ENCODE results near the gene RNF186.
"Not testable (repeated sequence)": the region's sequence is repeated elsewhere in the genome, so short reads cannot be mapped to it uniquely, and the experiment has no call there.

The RNF186 gene

DNA sequence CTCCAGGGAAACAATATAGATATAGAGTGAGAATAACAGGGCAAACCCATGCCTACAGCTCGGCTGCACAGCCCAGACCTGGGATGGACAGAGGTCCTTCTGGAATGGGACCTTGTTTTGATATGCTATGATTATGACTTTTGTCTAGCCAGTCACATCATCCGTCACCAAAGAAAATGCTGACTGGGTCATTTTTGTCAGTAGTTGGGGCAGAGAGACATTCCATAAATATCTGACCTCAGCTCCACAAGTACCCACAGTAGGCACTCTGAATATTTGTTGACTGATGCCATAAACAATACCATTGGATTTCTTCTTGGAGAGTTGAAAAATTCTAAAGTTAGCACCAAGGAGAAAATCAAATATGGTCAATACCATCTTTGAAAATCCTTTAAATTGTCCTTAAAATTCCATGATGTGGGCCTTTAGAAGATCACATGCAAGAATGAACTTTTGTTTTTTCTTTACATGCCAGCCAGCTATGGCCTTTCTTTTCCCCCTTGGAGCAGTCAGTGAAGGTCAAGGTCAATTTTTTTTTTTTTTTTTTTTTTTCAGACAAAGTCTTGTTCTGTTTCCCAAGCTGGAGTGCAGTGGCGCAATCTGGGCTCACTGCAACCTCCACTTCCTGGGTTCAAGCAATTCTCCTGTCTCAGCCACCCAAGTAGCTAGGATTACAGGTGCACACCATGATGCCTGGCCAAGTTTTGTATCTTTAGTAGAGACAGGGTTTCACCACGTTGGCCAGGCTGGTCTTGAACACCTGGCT is 22.7 kb downstream of the RNF186 start:
- DNase-seq = no peak

DNA sequence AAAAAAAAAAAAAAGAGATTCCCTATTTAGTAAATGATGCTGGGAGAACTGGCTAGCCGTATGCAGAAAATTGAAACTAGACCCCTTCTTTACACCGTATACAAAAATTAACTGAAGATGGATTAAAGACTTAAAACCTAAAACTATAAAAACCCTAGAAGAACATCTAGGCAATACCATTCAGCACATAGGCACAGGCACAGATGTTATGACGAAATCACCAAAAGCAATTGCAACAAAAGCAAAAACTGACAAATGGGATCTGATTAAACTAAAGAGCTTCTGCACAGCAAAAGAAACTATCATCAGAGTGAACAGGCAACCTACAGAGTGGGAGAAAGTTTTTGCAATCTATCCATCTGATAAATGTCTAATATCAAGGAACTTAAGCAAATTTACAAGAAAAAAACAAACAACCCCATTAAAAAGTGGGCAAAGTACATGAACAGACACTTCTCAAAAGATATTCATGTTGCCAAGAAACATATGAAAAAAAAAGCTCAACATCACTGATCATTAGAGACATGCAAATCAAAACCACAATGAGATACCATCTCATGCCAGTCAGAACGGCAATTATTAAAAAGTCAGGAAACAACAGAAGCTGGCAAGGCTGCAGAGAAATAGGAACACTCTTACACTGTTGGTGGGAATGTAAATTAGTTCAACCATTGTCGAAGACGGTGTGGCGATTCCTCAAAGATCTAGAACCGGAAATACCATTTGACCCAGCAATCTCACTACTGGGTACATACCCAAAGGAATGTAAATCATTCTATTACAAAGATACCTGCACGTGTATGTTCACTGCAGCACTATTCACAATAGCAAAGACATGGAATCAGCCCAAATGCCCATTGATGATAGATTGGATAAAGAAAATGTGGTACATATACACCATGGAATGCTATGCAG is 24.8 kb downstream of the RNF186 start:
- not testable (repeated sequence) for DNase-seq

DNA sequence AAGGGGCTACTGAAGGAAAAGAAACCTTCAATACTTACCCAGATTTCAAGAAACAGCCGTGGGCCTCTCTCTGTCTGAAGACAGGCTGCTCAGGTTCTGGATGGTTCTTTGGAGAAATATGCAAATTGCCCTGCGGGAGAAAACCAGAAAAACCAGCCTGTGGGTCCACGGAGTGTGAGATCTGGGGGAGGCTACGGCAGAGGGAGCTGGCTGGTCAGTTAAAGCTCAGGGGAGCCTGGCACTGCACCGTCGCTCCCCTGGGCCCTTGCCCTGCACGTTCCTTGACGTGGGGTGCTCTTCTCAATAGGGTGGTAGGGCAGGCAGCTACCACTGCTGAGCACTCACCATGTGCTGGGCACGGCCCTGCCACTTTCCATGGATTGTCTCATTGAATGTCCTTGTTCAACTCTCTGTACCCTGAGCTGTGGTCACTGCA is 28.1 kb downstream of the RNF186 start:
- no peak for DNase-seq

DNA sequence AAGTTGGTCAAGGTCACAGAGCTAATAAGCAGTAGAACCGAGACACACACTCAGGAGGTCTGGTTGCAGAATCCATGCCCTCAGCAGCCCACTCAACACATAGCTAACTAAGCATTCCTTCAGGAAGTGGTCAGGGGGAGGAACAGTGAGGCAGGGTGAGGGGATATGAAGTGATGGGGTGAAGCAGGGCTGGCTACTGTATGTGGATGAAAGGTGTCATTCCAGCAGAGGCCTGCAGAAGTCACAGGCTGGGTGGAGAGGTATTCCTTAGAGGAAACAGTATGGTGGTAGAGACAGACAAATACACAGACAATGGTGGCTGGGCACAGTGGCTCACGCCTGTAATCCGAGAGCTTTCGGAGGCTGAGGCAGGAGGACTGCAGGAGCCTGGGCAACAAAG is 29.4 kb downstream of the RNF186 start:
- no peak for DNase-seq

DNA sequence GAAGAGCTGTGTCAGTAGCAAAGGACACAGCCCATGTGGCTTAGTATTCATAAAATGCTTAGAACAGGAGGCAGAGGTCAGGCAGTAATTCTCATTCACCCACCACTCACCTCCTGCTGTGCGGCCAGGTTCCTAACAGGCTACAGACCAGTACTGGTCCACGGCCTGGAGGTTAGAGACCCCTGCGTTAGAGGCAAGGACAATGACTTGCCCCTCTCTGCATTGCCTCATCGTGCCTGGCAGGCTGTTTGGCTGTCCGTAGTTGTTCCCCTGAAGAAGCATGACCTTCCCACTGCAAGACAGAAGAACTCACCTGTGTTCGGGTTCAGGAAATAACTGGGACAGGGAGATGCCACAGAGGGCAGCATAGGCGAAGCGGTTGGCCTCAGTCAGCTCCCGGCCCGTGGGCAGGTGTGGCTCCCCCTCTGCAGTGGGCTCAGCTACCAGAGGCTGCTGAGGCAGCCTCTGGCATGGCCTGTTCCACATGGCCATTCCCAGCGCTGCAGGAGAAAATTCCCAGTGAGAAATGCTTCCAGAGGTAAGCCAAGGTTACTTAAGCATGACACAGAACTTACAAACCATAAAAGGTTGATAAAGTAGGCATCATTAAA is 34.7 kb downstream of the RNF186 start:
- no peak for DNase-seq

DNA sequence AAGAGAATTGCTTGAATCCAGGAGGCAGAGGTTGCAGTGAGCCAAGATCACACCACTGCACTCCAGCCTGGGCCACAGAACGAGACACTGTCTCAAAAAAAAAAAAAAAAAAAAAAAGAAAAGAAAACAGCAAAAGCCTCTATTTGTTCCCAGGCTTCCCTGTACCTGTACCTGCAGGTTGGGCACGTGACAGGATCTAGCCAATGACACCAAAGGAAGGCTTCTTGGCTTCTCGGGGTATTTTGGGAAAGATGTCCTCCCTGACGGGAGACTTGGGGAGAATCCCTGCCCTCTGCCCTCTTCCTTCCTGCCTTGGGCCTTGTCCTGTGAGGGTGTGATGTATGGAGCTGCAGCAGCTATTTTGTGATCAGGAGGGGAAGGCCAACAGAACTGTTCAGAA is 38.1 kb downstream of the RNF186 start:
- DNase-seq = no peak

DNA sequence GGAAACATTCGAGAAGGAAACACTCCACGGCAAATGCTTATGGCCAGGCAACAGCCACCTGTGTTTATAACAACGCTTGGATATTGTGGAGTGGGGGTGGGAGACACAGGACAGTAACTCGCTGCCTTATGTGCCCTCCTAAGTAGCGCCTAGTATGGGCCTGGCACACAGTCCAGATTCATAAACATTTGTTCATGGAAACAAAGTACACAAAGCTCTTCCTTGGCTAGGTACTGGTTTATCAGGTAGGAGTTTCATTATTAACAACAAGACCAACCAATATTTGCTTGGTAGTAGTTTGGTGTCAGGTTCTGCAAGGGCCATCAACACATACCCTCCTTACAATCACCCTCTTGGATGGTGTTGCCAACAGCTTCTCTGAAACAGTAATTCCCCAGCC is 38.8 kb downstream of the RNF186 start:
- DNase-seq = no peak

DNA sequence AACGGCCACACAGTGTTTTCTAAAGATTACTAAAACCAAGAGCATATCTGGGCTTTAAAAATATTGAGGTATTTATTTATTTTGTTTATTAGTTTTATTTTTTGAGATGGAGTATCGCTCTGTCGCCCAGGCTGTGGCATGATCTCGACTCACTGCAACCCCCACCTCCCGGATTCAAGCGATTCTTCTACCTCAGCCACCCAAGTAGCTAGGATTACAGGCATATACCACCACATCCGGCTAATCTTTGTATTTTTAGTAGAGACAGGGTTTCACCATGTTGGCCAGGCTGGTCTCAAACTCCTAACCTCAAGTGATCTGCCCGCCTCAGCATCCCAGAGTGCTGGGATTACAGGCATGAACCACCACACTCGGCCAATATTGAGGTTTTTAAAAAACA is 39.3 kb downstream of the RNF186 start:
- no peak for DNase-seq

DNA sequence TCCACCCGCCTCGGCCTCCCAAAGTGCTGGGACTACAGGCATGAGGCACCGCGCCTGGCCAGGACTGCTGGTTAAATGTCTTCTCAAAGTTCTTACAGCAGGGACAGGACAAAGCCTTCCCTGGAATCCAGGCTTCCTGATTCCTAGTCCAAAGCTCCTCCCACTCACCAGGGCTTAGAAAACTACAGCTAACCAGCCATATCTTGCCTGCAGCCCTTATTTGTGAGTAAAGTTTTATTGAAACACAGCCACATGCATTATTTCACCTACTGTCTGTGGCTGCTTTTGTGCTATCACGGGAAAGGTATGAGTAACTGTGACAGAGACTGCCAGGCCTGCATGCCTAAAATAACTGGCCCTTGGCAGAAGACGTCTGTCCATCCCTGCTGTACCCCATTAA is 39.8 kb downstream of the RNF186 start:
- DNase-seq = no peak

DNA sequence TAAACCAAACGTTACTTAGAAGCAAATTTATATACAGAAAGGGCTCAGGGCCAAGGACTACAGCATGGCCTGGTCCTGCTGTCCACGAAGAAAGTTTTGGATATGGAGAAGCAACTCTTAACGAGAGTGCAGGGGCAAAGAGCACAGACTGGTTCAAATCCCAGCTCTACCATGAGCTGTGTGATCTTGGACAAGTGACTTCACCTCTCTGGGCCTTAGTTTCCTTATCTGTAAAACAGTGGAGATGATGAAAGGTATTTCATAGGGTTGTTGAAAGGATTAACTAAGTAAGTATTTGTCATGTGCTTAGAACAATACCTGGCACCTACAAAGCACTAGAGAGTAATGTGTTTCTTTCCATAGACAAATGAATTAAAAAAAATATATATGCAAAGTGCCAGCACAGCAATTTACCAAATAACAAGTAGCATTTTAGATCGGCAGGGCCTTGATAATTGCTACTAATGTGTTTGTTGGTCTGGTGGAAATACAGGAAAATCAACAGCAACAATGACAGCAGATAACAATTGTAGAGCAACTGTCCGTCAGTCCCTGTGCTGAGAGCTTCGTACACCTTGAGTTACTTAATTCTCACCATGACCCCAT is 40.8 kb downstream of the RNF186 start:
- no peak for DNase-seq

DNA sequence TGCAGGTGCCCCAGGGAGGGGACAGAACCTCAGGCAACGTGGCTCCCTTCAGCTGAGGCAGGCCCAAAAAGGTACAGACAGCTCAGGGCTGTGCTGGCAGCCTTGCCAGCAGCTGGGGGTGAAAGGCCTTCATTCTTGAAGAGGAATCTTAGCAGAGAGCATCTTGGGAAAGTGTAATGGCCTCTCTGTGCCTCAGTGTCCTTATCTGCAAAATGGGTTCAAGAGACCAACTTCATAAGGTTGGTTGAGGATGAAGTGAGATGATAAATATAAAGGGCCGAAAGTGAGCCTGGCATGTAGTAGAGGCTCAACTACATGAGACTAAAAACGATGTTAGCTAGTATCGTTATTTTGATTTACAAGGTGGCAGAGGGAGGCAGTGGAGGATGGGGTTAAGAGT is 41.6 kb downstream of the RNF186 start:
- no peak for DNase-seq

DNA sequence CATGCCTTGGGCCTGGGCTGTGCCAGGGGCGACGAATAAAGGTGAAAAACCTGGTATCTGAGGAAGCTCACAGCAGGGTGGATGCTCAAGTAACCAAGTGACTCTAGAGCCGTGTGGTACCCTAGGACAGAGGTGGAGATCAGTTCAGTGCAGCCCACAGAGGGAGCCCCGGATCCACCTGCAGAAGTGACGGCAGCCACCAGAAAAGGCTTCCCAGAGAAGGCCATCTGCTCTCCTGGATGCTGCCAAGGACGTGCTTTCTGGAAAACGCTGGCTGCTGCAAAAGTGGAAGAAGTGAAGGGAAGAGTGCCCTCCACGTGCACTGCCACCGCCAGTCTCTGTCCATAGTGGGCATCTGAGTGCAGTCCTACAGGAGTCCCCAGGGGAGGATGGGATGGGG is 43.0 kb downstream of the RNF186 start:
- DNase-seq = no peak

DNA sequence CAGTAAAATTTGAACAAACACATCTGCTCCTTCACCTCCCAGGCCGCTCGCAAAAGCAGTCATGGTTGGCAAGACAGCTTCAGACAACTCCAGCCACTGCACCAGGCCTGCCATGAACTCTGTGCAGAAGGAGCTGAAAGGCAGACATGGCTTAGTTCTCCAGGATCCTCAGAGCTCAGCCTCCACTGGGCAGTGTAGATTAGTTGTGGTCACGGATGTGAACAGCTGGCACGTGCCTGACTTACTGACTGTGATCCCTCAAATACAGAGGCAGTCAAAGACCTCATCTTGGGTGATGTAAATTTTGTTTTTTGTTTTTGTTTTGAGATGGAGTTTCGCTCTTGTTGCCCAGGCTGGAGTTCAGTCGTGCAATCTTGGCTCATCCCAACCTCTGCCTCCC is 43.7 kb downstream of the RNF186 start:
- no peak for DNase-seq

DNA sequence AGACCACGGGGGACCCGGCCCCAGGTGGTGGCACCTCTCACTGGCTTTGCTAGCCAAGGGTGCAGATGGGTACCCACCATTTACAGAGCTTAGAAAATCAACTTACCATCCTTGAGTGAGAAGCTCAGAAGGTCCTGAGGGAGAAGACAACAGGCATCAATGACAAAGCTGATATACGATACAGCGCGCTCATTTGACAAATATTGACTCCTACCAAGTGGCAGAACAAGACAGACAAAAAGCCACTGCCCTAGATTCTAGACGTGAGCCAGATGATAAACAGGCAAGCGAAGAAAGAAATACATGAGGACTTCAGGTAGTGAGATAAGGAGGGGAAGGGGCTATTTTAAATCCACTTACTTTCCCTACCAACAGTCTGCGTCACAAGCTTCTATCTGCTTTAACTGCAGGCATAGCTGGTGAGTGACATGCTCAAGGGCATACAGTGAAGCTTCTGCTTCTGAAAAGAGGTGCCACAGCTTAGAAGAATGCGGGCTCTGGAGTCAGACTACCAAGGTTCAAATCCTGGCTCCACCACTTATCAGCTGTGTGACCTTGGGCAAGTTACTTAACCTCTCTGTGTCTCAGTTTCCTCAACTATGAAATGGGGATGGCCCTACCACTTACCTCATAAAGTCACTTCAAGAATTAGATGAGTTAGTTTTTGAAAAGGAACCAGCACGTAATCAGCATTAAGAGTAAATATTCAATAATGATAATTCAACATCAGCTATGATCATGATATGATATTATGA is 44.5 kb downstream of the RNF186 start:
- DNase-seq = no peak

DNA sequence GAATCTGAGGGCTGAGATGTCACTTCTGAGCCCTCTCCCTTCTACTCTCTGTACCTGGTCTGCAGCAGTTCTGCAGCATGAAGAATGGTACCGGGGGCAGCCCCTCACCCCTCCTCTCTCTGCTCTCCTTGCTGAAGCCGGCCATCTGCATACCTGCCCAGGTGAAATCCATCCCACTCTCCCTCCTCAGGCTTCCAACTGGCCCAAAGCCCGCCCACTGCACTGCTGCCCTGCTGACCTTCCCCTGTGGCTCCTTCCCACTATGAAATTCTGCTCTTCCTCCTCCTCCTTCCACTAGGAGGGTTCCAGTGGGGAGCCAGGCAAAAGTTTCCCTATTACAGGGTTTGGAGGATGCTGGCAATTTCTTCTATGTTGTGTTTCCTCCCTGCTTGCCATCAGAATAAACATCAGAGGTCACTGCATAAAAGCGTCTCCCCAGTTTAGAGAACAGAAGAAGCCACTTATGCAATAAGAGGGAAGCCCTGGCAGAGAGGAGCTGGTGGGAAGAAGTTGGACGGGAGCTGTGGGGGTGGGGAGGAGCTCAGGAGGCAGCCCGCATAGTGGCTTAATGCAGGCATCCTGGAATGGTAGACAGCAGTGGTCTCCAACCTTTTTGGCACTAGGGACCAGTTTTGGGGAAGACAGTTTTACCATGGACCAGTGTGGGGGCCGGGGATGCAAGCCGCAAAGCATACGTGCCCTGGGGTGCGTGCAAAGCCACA is 45.7 kb downstream of the RNF186 start:
- no peak for DNase-seq

DNA sequence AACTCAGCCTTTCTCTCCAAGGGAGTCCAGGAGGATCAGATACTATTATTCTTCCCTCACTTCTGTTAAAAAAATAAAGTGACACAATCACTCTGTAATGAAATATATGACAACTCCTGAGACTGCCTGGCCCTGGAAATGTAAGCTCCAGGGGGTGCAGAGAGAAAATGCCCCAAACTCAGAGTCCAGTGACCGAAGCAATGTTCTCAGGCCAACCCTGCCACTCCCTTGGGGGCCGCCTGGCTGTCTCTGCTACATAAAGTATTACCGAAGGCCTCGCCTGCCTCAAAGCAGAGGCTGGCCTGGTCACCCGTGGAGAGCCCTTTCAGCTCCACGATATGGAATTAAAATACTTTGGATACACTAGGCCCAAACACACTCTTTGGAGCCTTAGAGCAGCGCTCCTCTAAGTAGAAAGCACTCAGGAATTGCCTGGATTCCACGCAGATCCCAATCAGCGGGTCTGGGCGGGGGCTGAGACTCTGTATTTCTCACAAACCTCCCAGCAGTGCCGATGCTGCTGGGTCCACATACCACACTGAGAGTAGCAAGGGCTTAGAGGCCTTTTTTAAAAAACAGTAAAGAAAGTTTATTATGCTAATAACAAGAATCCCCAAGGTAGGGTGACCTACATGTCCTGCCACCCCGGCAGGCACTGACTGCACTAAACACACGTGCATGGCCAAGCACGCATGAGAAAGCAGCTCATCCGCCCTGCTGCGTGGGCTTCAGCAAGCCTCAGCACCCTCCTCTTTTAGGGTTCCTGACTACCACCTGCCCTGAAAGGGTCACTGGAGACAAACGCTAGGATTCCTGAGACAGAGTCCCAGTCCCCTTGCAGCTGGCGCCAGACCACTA is 46.5 kb downstream of the RNF186 start:
- DNase-seq = no peak

DNA sequence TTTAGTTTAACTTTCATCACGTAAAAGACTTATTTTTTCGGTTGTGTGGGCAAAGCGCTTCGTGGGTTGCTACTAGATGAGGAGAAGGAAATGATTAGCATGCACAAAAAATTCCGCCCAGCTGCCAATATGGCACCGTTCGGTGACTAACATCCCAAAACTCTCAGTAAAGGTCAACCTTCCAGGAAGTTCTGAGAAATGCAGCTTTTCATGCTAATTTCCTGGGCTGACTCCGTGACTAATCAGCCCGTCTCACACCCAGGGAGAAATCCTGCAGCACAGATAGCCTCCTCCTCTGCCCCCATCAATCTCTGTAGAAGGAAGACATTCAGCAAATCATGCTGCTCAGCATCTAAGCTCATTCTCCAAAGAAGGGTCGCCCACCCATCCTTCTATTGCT is 49.5 kb downstream of the RNF186 start:
- DNase-seq = peak; percentile 60

DNA sequence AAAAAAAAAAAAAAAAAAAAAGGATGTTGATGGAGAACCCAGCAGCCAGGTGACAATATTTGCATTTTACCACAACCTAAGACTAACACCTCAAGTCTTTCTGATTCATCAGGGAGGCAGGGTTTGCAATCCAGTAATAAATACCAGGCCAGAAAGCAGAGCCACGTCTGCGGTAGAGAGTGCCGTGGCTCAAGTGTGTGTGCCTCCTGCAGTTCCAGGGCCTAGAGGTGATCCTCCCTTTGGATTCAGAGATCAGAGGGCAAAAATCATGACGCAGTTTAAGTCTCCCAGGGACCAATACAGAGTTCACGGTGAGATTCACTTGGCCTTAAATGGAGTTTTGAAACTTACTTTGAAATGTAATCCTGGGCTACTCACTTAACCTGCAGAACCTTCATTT is 50.2 kb downstream of the RNF186 start:
- DNase-seq = peak; percentile 8

Measured in activated CD4-positive, alpha-beta T cell treated with anti-CD3 and anti-CD28 coated beads, Interleukin-2, Interleukin-6, amounts not matched to agents 100 ng/mL and 50 ng/mL, durations not matched to agents 16 hours and 8 hours (primary cell).